Endodermal cell (in vitro differentiated cells): Measurements from ENCODE around the gene TEX14. TPM values are rescaled to one million over a fixed set of nuclear protein-coding genes. Genes with fewer than 3 reads are reported as not detected.

Experiments
- DNase-seq: peaks from one replicate; pipeline ENCODE4 v3.0.0-alpha.2; 2017
- H3K27ac ChIP-seq: 2 replicates; pipeline ENCODE4 v1.5.1; 2013; ENCODE audit warnings: mild to moderate bottlenecking, low read depth, low read length, moderate library complexity
- H3K27me3 ChIP-seq: 2 replicates; pipeline ENCODE4 v1.6.1; 2013; ENCODE audit warnings: mild to moderate bottlenecking, low read length, moderate library complexity; ENCODE audit not compliant: insufficient read depth, control insufficient read depth, poor library complexity, severe bottlenecking
- H3K36me3 ChIP-seq: 2 replicates; pipeline ENCODE4 v1.7.0; 2013; ENCODE audit warnings: mild to moderate bottlenecking, low read length, moderate library complexity; ENCODE audit not compliant: control insufficient read depth, insufficient read depth
- H3K4me1 ChIP-seq: one replicate; pipeline ENCODE4 v1.7.0; 2013; ENCODE audit warnings: low read length; ENCODE audit not compliant: control insufficient read depth, insufficient read depth
- H3K4me3 ChIP-seq: 2 replicates; pipeline ENCODE4 v1.5.1; 2013; ENCODE audit warnings: mild to moderate bottlenecking, low read length, moderate library complexity
- H3K9ac ChIP-seq: 2 replicates; pipeline ENCODE4 v1.6.1; 2013; ENCODE audit warnings: mild to moderate bottlenecking, low read length, moderate library complexity; ENCODE audit not compliant: poor library complexity, severe bottlenecking; ENCODE audit errors: extremely low read depth
- H3K9me3 ChIP-seq: 2 replicates; pipeline ENCODE4 v1.6.1; 2013; ENCODE audit warnings: mild to moderate bottlenecking, low read length, moderate library complexity; ENCODE audit not compliant: control insufficient read depth
- H3K27ac Mint-ChIP-seq: 2 replicates; pipeline ENCODE4 v1.8.0; 2020; ENCODE audit warnings: mixed read lengths
- H3K27me3 Mint-ChIP-seq: 2 replicates; pipeline ENCODE4 v1.8.0; 2021; ENCODE audit warnings: mild to moderate bottlenecking, mixed read lengths; ENCODE audit not compliant: insufficient read depth
- H3K36me3 Mint-ChIP-seq: 2 replicates; pipeline ENCODE4 v1.8.0; 2020; ENCODE audit warnings: low read depth, mixed read lengths
- H3K4me1 Mint-ChIP-seq: 2 replicates; pipeline ENCODE4 v1.8.0; 2020; ENCODE audit warnings: mixed read lengths
- H3K4me3 Mint-ChIP-seq: 2 replicates; pipeline ENCODE4 v1.8.0; 2020; ENCODE audit warnings: mild to moderate bottlenecking, moderate library complexity, mixed read lengths
- H3K9me3 Mint-ChIP-seq: 2 replicates; pipeline ENCODE4 v1.8.0; 2020; ENCODE audit warnings: mild to moderate bottlenecking, mixed read lengths
- CTCF ChIP-seq: fragments of 200-600 bp; sonication (generic); conservative IDR thresholded peaks from 2 replicates; pipeline ENCODE4 v1.5.0; 2021; ENCODE audit warnings: antibody characterized with exemption, mild to moderate bottlenecking
- WGBS, 2 experiments: methylation state at CpG; one replicate each; pipeline versions ENCODE4 v1.1.5 to v1.1.7; 2013; ENCODE audit warnings: missing lambda C conversion rate in 2 of 2, mixed read lengths in 1 of 2; ENCODE audit not compliant: insufficient coverage in 1 of 2, insufficient read length in 1 of 2; 5-methylcytosine and 5-hydroxymethylcytosine counted together
- total RNA-seq, 2 donors: library from RNA; stranded (reverse); fragmentation: NEBNext Ultra II Directional in 1 of 2; extraction: Animal tissue kit (Norgen Biotek cat#: 25700) in 1 of 2; gene quantifications; 2 replicates in 1 of 2; 3 replicates in 1 of 2; pipeline ENCODE4 v1.2.1, GENCODE V29; 2021

TEX14 gene
- total RNA-seq, 2 donors from 2014 or later = 0.09 to 0.18 TPM

- Mint-ChIP-seq H3K4me1 (peaks cover 3% of the 10 kb centered on the region), H3K4me3 (no peak overlapping the region), H3K27me3 (peaks cover 8% of the 10 kb centered on the region), H3K9me3 (no peaks in the 10 kb centered on the region), H3K36me3 (no peaks in the 10 kb centered on the region), H3K27ac (no peak overlapping the region)
- Histone ChIP-seq H3K36me3 (no peaks in the 10 kb centered on the region), H3K27me3 (peaks cover 16% of the 10 kb centered on the region), H3K27ac (no peak overlapping the region), H3K4me1 (no peaks in the 10 kb centered on the region), H3K9me3 (no peaks in the 10 kb centered on the region), H3K4me3 (no peak overlapping the region), H3K9ac (no peak overlapping the region)
- 89 to 95% methylated on average over 1 of the region's 1 CpG for WGBS, 2 experiments
- no peak for DNase-seq
- TF ChIP-seq CTCF = no peak
These were observed 64.9 kb downstream of the TEX14 start for GRCh38 chr17:58626905-58627304.

GRCh38 chr17:58624751-58625150 lies 67.1 kb downstream of the TEX14 start:
- H3K27me3 ChIP-seq = peaks cover 37% of the 10 kb centered on the region
- H3K36me3 Mint-ChIP-seq = no peaks in the 10 kb centered on the region
- no peak overlapping the region for H3K4me3 Mint-ChIP-seq
- no peak for TF ChIP-seq CTCF
- peaks cover 25% of the 10 kb centered on the region for H3K27me3 Mint-ChIP-seq
- no peaks in the 10 kb centered on the region for H3K36me3 ChIP-seq
- H3K9me3 ChIP-seq = no peaks in the 10 kb centered on the region
- no peaks in the 10 kb centered on the region for H3K4me1 ChIP-seq
- H3K4me1 Mint-ChIP-seq = no peaks in the 10 kb centered on the region
- H3K9ac ChIP-seq = no peak overlapping the region
- 93% methylated on average over 1 of the region's 1 CpG; no CpG with 5 or more reads in 1 of the 2 experiments for WGBS, 2 experiments
- no peak overlapping the region for H3K4me3 ChIP-seq
- H3K27ac ChIP-seq = no peak overlapping the region
- no peaks in the 10 kb centered on the region for H3K9me3 Mint-ChIP-seq
- no peak for DNase-seq
- H3K27ac Mint-ChIP-seq = no peak overlapping the region

- no peak for TF ChIP-seq CTCF
- Mint-ChIP-seq H3K9me3 (no peaks in the 10 kb centered on the region), H3K27me3 (peaks cover 52% of the 10 kb centered on the region), H3K27ac (no peak overlapping the region), H3K4me1 (peaks cover 2% of the 10 kb centered on the region), H3K36me3 (no peaks in the 10 kb centered on the region), H3K4me3 (no peak overlapping the region)
- H3K27ac ChIP-seq = no peak overlapping the region
- H3K9me3 ChIP-seq = no peaks in the 10 kb centered on the region
- H3K4me1 ChIP-seq = peaks cover 4% of the 10 kb centered on the region
- no peak overlapping the region for H3K4me3 ChIP-seq
- H3K27me3 ChIP-seq = peaks cover 68% of the 10 kb centered on the region
- 63 to 79% methylated on average over 2 to 3 of the region's 3 CpGs for WGBS, 2 experiments
- H3K36me3 ChIP-seq = no peaks in the 10 kb centered on the region
- DNase-seq = no peak
- H3K9ac ChIP-seq = no peak overlapping the region
These were observed 70.7 kb downstream of the TEX14 start for GRCh38 chr17:58621174-58621573.
